GM12878 (cell line): Measurements from ENCODE around the gene HNRNPR. TPM values are rescaled to one million over a fixed set of nuclear protein-coding genes. Genes with fewer than 3 reads are reported as not detected.

Experiments used
- ATAC-seq: fragments of 200-7000 bp; cut with Tn5 transposase; 3 replicates; pipeline ENCODE4 v1.9.1; 2020; ENCODE audit warnings: mild to moderate bottlenecking, moderate library complexity
- BruUV-seq: library from RNA; stranded (reverse); fragments of 400-500 nt; replicated peaks from 2 replicates; lab custom pipeline; 2021; lab: Mats Ljungman, UMichigan
- CTCF ChIA-PET: fragments of 300-600 bp; sonication (Branson Sonifier 250); formaldehyde crosslinking; extraction: SDS; loops from one replicate; lab custom pipeline; 2021; ENCODE audit warnings: inconsistent platforms; lab: Yijun Ruan, JAX
- POLR2A ChIA-PET: fragments of 350-600 bp; formaldehyde crosslinking; extraction: SDS; loops from one replicate; lab custom pipeline; 2021; ENCODE audit warnings: inconsistent platforms; lab: Charles Lee
- RAD21 ChIA-PET: fragments of 300-600 bp; sonication (Branson Sonifier 250); formaldehyde crosslinking; loops from one replicate; lab custom pipeline; 2023; ENCODE audit warnings: antibody characterized with exemption; ENCODE audit not compliant: unreplicated experiment; lab: Charles Lee
- SMC1A ChIA-PET: fragments of 300-600 bp; sonication (Branson Sonifier 250); formaldehyde crosslinking; loops from one replicate; lab custom pipeline; 2023; ENCODE audit not compliant: unreplicated experiment, uncharacterized antibody; lab: Charles Lee
- DNase-seq: peaks from one replicate; pipeline ENCODE4 v3.0.0-alpha.2; 2011; ENCODE audit warnings: low read depth, low spot score
- FAIRE-seq: peaks from 3 replicates; lab custom pipeline; 2011; peaks lifted over from hg19 to GRCh38; lab: Jason Lieb, UNC
- H2AFZ ChIP-seq: 2 replicates; pipeline ENCODE4 v1.6.0; 2011; ENCODE audit warnings: low read depth, low read length, control low read depth; ENCODE audit not compliant: control insufficient read depth
- H3K27ac ChIP-seq: 2 replicates; pipeline ENCODE4 v1.5.1; 2011; ENCODE audit warnings: control low read depth; ENCODE audit not compliant: control insufficient read depth, insufficient read depth
- H3K27me3 ChIP-seq, 2 experiments: replicated peaks in 1 of 2; 2 replicates each; pipeline versions ENCODE4 v1.6.0 to v1.6.1; 2011; ENCODE audit warnings: low read length in 1 of 2; ENCODE audit not compliant: control insufficient read depth in 2 of 2, insufficient read depth in 2 of 2
- H3K36me3 ChIP-seq, 2 experiments: 2 replicates each; pipeline ENCODE4 v1.5.1; 2011; ENCODE audit warnings: low read length in 1 of 2; ENCODE audit not compliant: control insufficient read depth in 2 of 2, insufficient read depth in 2 of 2
- H3K4me1 ChIP-seq: 2 replicates; pipeline ENCODE4 v1.6.1; 2011; ENCODE audit warnings: mild to moderate bottlenecking, low read length, moderate library complexity, mixed read lengths; ENCODE audit not compliant: control insufficient read depth, insufficient read depth
- H3K4me2 ChIP-seq: 2 replicates; pipeline ENCODE4 v1.6.0; 2011; ENCODE audit warnings: control low read depth; ENCODE audit not compliant: control insufficient read depth, insufficient read depth
- H3K4me3 ChIP-seq: fragments of 200-600 bp; sonication (generic); 2 replicates; pipeline ENCODE4 v1.5.1; 2016
- H3K79me2 ChIP-seq: 2 replicates; pipeline ENCODE4 v1.6.0; 2011; ENCODE audit warnings: low read length; ENCODE audit not compliant: control insufficient read depth, insufficient read depth
- H3K9ac ChIP-seq: 2 replicates; pipeline ENCODE4 v1.8.0; 2011; ENCODE audit warnings: low read length, control low read depth, mixed read lengths; ENCODE audit not compliant: control insufficient read depth, insufficient read depth
- H3K9me3 ChIP-seq: replicated peaks from 3 replicates; pipeline ENCODE4 v1.5.1; 2011; ENCODE audit warnings: mild to moderate bottlenecking, low read length; ENCODE audit not compliant: control insufficient read depth, insufficient read depth
- H4K20me1 ChIP-seq: 2 replicates; pipeline ENCODE4 v1.6.0; 2011; ENCODE audit not compliant: control insufficient read depth, insufficient read depth
- CBX3 ChIP-seq: fragments of 200-600 bp; sonication (generic); IDR thresholded peaks from 2 replicates; pipeline ENCODE4 v1.6.1; 2016; ENCODE audit warnings: low read depth, borderline replicate concordance
- CREB1 ChIP-seq: IDR thresholded peaks from 2 replicates; pipeline ENCODE4 v1.6.1; 2012; ENCODE audit warnings: low read depth, mild to moderate bottlenecking, inconsistent platforms
- ELK1 ChIP-seq: IDR thresholded peaks from 2 replicates; pipeline ENCODE4 v1.6.1; 2012; ENCODE audit warnings: low read depth, low read length, improper control_type of control experiment
- EZH2 ChIP-seq: IDR thresholded peaks from 2 replicates; pipeline ENCODE4 v1.6.1; 2012; ENCODE audit warnings: low read depth, mild to moderate bottlenecking, control low read depth, inconsistent platforms, low read length, borderline replicate concordance; ENCODE audit not compliant: control insufficient read depth
- GABPA ChIP-seq: IDR thresholded peaks from 2 replicates; pipeline ENCODE4 v1.6.1; 2014; ENCODE audit warnings: antibody characterized with exemption, low read depth, mild to moderate bottlenecking, inconsistent platforms
- IRF5 ChIP-seq: fragments of 450-650 bp; IDR thresholded peaks from 2 replicates; pipeline ENCODE4 v1.6.1; 2017; ENCODE audit warnings: borderline replicate concordance
- NFIC ChIP-seq: IDR thresholded peaks from 2 replicates; pipeline ENCODE4 v1.6.1; 2012; ENCODE audit warnings: low read depth, mild to moderate bottlenecking, inconsistent platforms, low read length, moderate library complexity
- RBBP5 ChIP-seq: fragments of 200-600 bp; sonication (generic); conservative IDR thresholded peaks from 2 replicates; pipeline ENCODE4 v1.6.1; 2016
- SKIL ChIP-seq: fragments of 450-650 bp; IDR thresholded peaks from 2 replicates; pipeline ENCODE4 v1.6.1; 2017; ENCODE audit warnings: mild to moderate bottlenecking, low read depth, inconsistent platforms; ENCODE audit not compliant: poor library complexity, severe bottlenecking
- SPI1 ChIP-seq: IDR thresholded peaks from 2 replicates; pipeline ENCODE4 v1.6.1; 2011; ENCODE audit warnings: low read depth, mild to moderate bottlenecking, low read length, moderate library complexity, borderline replicate concordance; ENCODE audit not compliant: insufficient read depth
- SREBF2 ChIP-seq: IDR thresholded peaks from 2 replicates; pipeline ENCODE4 v1.6.1; 2012; ENCODE audit warnings: mild to moderate bottlenecking, low read length
- ZNF207 ChIP-seq: fragments of 450-650 bp; IDR thresholded peaks from 2 replicates; pipeline ENCODE4 v1.6.1; 2014; ENCODE audit warnings: antibody characterized with exemption, mild to moderate bottlenecking, borderline replicate concordance
- ZSCAN29 ChIP-seq: fragments of 450-650 bp; IDR thresholded peaks from 2 replicates; pipeline ENCODE4 v1.6.1; 2017; ENCODE audit warnings: mild to moderate bottlenecking, moderate library complexity
- WGBS: methylation state at CpG from one replicate; pipeline ENCODE4 v1.1.6; 2016; ENCODE audit warnings: low lambda C conversion rate; ENCODE audit not compliant: insufficient replicate concordance, insufficient coverage; ENCODE audit errors: missing lambda C conversion rate; 5-methylcytosine and 5-hydroxymethylcytosine counted together
- in situ Hi-C: fragments of 300-500 bp; cut with MboI; formaldehyde crosslinking; loops from 9 replicates; pipeline ENCODE4 v1.14.3; 2018; ENCODE audit warnings: mixed read lengths
- intact Hi-C: fragments of 100-400 bp; cut with micrococcal nuclease; formaldehyde crosslinking; loops from one replicate; pipeline ENCODE4 v1.14.2; 2022; ENCODE audit not compliant: unreplicated experiment
- polyA plus RNA-seq, 11 experiments: library from polyadenylated mRNA; depleted of rRNA in 4 of 11; unstranded in 6 of 11; stranded (reverse) in 5 of 11; fragments of >200 nt; fragmentation: Nextera tagmentation in 4 of 11; fragmentation: Illumina TruSeq in 1 of 11; extraction: Ambion mirVana in 4 of 11; extraction: Trizol in 1 of 11; gene quantifications; 1 replicate in 1 of 11; 2 replicates in 10 of 11; pipeline versions ENCODE4 v1.2.1 to v1.2.3, GENCODE V29; 2011 to 2016; ENCODE audit warnings: inconsistent platforms in 2 of 11, missing spikeins in 2 of 11, low read depth in 1 of 11
- total RNA-seq, 4 experiments: library from RNA; depleted of rRNA in 3 of 4; stranded (reverse); fragments of >200 nt in 3 of 4; fragmentation: Illumina TruSeq in 1 of 4; extraction: Trizol in 1 of 4; gene quantifications; 2 replicates each; pipeline versions ENCODE4 v1.2.1 to v1.2.3, GENCODE V29; 2013 to 2021

HNRNPR gene
- total and polyA plus RNA-seq, 10 of the 15 experiments (the other 5 are each of a cell fraction or from before 2014, with no cell fraction given): 80.5 to 280 (median 218) TPM

GRCh38 chr1:23288671-23289070 is 55.4 kb downstream of the HNRNPR start:
- TF ChIP-seq ZSCAN29: no peak
- TF ChIP-seq RBBP5: no peak
- no peak for TF ChIP-seq SREBF2
- no peak for ATAC-seq
- in situ Hi-C loops: no loop called here
- 100% methylated on average over 3 of the region's 3 CpGs for WGBS
- no peak overlapping the region for H3K4me2 ChIP-seq
- no TSS peak for BruUV-seq
- H3K79me2 ChIP-seq: no peaks in the 10 kb centered on the region
- no peaks in the 10 kb centered on the region for H3K4me1 ChIP-seq
- no peak for FAIRE-seq
- no peak overlapping the region for H3K27ac ChIP-seq
- no peak for DNase-seq
- H3K9me3 ChIP-seq: no peaks in the 10 kb centered on the region
- ChIA-PET POLR2A (no interaction called here), SMC1A (no interaction called here), CTCF (no interaction called here), RAD21 (no interaction called here)
- H3K4me3 ChIP-seq: no peak overlapping the region
- H4K20me1 ChIP-seq: no peaks in the 10 kb centered on the region
- no peak overlapping the region for H3K9ac ChIP-seq
- H3K27me3 ChIP-seq: no peaks in the 10 kb centered on the region
- no peak overlapping the region for H2AFZ ChIP-seq
- intact Hi-C loops: no loop called here
- H3K36me3 ChIP-seq: peaks cover 0 to 4% of the 10 kb centered on the region in 2 experiments; a peak in 2 of 4 replicates

- H3K4me2 ChIP-seq: no peak overlapping the region
- peaks cover 0 to 4% of the 10 kb centered on the region in 2 experiments; a peak in 3 of 4 replicates for H3K36me3 ChIP-seq
- no peak overlapping the region for H3K27ac ChIP-seq
- H3K4me3 ChIP-seq: no peak overlapping the region
- POLR2A ChIA-PET: no interaction called here
- H2AFZ ChIP-seq: no peak overlapping the region
- H3K9ac ChIP-seq: no peak overlapping the region
- no peaks in the 10 kb centered on the region for H3K79me2 ChIP-seq
- BruUV-seq: no TSS peak
- no peaks in the 10 kb centered on the region for H3K9me3 ChIP-seq
- H3K27me3 ChIP-seq: no peaks in the 10 kb centered on the region
- SMC1A ChIA-PET: no interaction called here
- FAIRE-seq (no peak), ATAC-seq (no peak), DNase-seq (no peak)
- intact Hi-C loops: no loop called here
- CTCF ChIA-PET: no interaction called here
- no peaks in the 10 kb centered on the region for H3K4me1 ChIP-seq
- H4K20me1 ChIP-seq: no peaks in the 10 kb centered on the region
- in situ Hi-C loops: no loop called here
- RAD21 ChIA-PET: no interaction called here
- TF ChIP-seq IRF5 (no peak), GABPA (no peak), NFIC (no peak), SKIL (no peak), SPI1 (no peak), EZH2 (no peak), CBX3 (no peak), ZNF207 (no peak), ELK1 (no peak), CREB1 (no peak)
Measured at GRCh38 chr1:23288201-23288600, 55.9 kb downstream of the HNRNPR start.
